SU-DHL-6 (cell line): Measurements from ENCODE around the gene CD9.
"Not testable (repeated sequence)": the region's sequence is repeated elsewhere in the genome, so short reads cannot be mapped to it uniquely, and the experiment has no call there.

Experiments used
- H2AFZ ChIP-seq: fragments of 200-600 bp; sonication (generic); 2 replicates; pipeline ENCODE4 v1.6.1; 2014; ENCODE audit warnings: low read depth, mild to moderate bottlenecking, moderate library complexity, mixed read lengths, antibody characterized with exemption, low read length; ENCODE audit not compliant: severe bottlenecking
- H3F3A ChIP-seq: fragments of 200-600 bp; shearing (Covaris generic); 2 replicates; pipeline ENCODE4 v1.6.0; 2016; ENCODE audit warnings: antibody characterized with exemption, mild to moderate bottlenecking; ENCODE audit not compliant: insufficient read depth
- H3K27ac ChIP-seq: fragments of 200-600 bp; sonication (generic); 2 replicates; pipeline ENCODE4 v1.5.1; 2016; ENCODE audit warnings: low read depth, mild to moderate bottlenecking, low read length, moderate library complexity, mixed read lengths
- H3K27me3 ChIP-seq: fragments of 200-600 bp; sonication (generic), shearing (Covaris generic); 2 replicates; pipeline ENCODE4 v1.6.0; 2014; ENCODE audit warnings: mild to moderate bottlenecking, low read length
- H3K36me3 ChIP-seq: fragments of 200-600 bp; sonication (generic); 2 replicates; pipeline ENCODE4 v1.6.1; 2014; ENCODE audit warnings: mild to moderate bottlenecking, low read length, mixed read lengths
- H3K4me2 ChIP-seq: fragments of 300-600, 200-600 bp; shearing (Covaris generic), sonication (generic); 2 replicates; pipeline ENCODE4 v1.6.0; 2014; ENCODE audit warnings: low read length, low read depth, mild to moderate bottlenecking; ENCODE audit not compliant: poor library complexity, severe bottlenecking
- H3K4me3 ChIP-seq: fragments of 200-600 bp; sonication (generic); 2 replicates; pipeline ENCODE4 v1.5.1; 2014; ENCODE audit warnings: antibody characterized with exemption, low read length, mild to moderate bottlenecking, mixed read lengths; ENCODE audit not compliant: insufficient read depth, poor library complexity, severe bottlenecking
- H3K79me2 ChIP-seq: fragments of 200-600 bp; sonication (generic); 2 replicates; pipeline ENCODE4 v1.6.1; 2014; ENCODE audit warnings: mild to moderate bottlenecking, low read length, moderate library complexity; ENCODE audit not compliant: insufficient read depth
- H3K9ac ChIP-seq: fragments of 200-600 bp; sonication (generic); 2 replicates; pipeline ENCODE4 v1.7.0; 2014; ENCODE audit warnings: mild to moderate bottlenecking, low read length
- H3K9me2 ChIP-seq: fragments of 200-600 bp; sonication (generic); replicated peaks from 2 replicates; pipeline ENCODE4 v1.6.1; 2014; ENCODE audit warnings: low read length; ENCODE audit not compliant: insufficient read depth
- H3K9me3 ChIP-seq: fragments of 200-600 bp; sonication (generic); 2 replicates; pipeline ENCODE4 v1.6.1; 2014; ENCODE audit warnings: low read length, mixed read lengths; ENCODE audit not compliant: insufficient read depth
- H4K20me1 ChIP-seq: fragments of 200-600 bp; sonication (generic); 2 replicates; pipeline ENCODE4 v1.6.1; 2014; ENCODE audit warnings: low read depth, mild to moderate bottlenecking, antibody characterized with exemption, low read length, moderate library complexity, mixed read lengths
- EZH2phosphoT487 ChIP-seq: fragments of 200-600 bp; sonication (generic), shearing (Covaris generic); conservative IDR thresholded peaks from 2 replicates; pipeline ENCODE4 v1.6.1; 2018; ENCODE audit warnings: mild to moderate bottlenecking, antibody characterized with exemption, low read length, moderate library complexity, mixed read lengths
- TF ChIP-seq, protein P1 (sequence below): fragments of 200-600 bp; sonication (generic); IDR thresholded peaks from one replicate; pipeline ENCODE4 v1.5.1; 2017; ENCODE audit warnings: antibody characterized with exemption, mild to moderate bottlenecking, low read length, moderate library complexity; ENCODE audit not compliant: insufficient read depth, poor library complexity, severe bottlenecking

CD9 gene

GRCh38 chr12:6158255-6158654, 41.9 kb upstream of the CD9 start:
- Histone ChIP-seq H3K27me3 (no peaks in the 10 kb centered on the region), H3K27ac (no peak overlapping the region), H4K20me1 (no peaks in the 10 kb centered on the region), H3K9me3 (no peaks in the 10 kb centered on the region), H3K9me2 (no peaks in the 10 kb centered on the region), H3K79me2 (no peaks in the 10 kb centered on the region), H3K4me2 (no peak overlapping the region), H3K36me3 (no peaks in the 10 kb centered on the region), H3K9ac (no peak overlapping the region), H2AFZ (no peak overlapping the region), H3F3A (no peaks in the 10 kb centered on the region), H3K4me3 (no peak overlapping the region)
- TF ChIP-seq EZH2phosphoT487, result no peak
- TF ChIP-seq, protein P1, sequence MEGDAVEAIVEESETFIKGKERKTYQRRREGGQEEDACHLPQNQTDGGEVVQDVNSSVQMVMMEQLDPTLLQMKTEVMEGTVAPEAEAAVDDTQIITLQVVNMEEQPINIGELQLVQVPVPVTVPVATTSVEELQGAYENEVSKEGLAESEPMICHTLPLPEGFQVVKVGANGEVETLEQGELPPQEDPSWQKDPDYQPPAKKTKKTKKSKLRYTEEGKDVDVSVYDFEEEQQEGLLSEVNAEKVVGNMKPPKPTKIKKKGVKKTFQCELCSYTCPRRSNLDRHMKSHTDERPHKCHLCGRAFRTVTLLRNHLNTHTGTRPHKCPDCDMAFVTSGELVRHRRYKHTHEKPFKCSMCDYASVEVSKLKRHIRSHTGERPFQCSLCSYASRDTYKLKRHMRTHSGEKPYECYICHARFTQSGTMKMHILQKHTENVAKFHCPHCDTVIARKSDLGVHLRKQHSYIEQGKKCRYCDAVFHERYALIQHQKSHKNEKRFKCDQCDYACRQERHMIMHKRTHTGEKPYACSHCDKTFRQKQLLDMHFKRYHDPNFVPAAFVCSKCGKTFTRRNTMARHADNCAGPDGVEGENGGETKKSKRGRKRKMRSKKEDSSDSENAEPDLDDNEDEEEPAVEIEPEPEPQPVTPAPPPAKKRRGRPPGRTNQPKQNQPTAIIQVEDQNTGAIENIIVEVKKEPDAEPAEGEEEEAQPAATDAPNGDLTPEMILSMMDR, result no peak

- Histone ChIP-seq H3K4me2 (no peak overlapping the region), H4K20me1 (no peaks in the 10 kb centered on the region), H3K27ac (no peak overlapping the region), H3K9me3 (no peaks in the 10 kb centered on the region), H3K27me3 (no peaks in the 10 kb centered on the region), H3K9ac (no peak overlapping the region), H3F3A (no peaks in the 10 kb centered on the region), H3K36me3 (no peaks in the 10 kb centered on the region), H2AFZ (no peak overlapping the region), H3K4me3 (no peak overlapping the region), H3K9me2 (no peaks in the 10 kb centered on the region), H3K79me2 (no peaks in the 10 kb centered on the region)
- no peak for TF ChIP-seq EZH2phosphoT487
- TF ChIP-seq, protein P1, result no peak
Observed at GRCh38 chr12:6158749-6159148, 41.5 kb upstream of the CD9 start.

GRCh38 chr12:6159166-6160011, 40.8 kb upstream of the CD9 start:
- not testable (repeated sequence) for H3K9me3 ChIP-seq, H2AFZ ChIP-seq, H3K36me3 ChIP-seq, H4K20me1 ChIP-seq, H3K27me3 ChIP-seq, H3K4me2 ChIP-seq, H3K9me2 ChIP-seq, H3K4me3 ChIP-seq, H3K9ac ChIP-seq, H3K79me2 ChIP-seq, H3F3A ChIP-seq, H3K27ac ChIP-seq

DNA sequence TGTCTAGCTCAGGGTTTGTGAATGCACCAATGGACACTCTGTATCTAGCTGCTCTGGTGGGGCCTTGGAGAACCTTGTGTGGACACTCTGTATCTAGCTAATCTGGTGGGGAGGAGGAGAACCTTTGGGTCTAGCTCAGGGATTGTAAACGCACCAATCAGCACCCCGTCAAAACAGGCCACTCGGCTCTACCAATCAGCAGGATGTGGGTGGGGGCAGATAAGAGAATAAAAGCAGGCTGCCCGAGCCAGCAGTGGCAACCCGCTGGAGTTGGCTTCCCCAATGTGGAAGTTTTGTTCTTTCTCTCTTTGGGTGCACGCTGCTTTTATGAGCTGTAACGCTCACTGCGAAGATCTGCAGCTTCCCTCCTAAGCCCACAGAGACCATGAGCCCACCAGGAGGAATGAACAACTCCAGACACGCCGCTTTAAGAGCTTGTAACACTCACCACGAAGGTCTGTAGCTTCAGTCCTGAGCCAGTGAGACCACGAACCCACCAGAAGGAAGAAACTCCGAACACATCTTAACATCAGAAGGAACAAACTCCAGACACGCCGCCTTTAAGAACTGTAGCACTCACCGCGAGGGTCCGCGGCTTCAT, 40.1 kb upstream of the CD9 start:
- not testable (repeated sequence) for H3K36me3 ChIP-seq, H3K9ac ChIP-seq, H3K79me2 ChIP-seq, H3K9me3 ChIP-seq, H3K9me2 ChIP-seq, H4K20me1 ChIP-seq, H2AFZ ChIP-seq, H3F3A ChIP-seq, H3K27me3 ChIP-seq, H3K27ac ChIP-seq, H3K4me3 ChIP-seq, H3K4me2 ChIP-seq
